HepG2 (cell line): ENCODE results near the gene VTI1B. TPM values are rescaled to one million over a fixed set of nuclear protein-coding genes. Genes with fewer than 3 reads are reported as not detected.
"Not testable (repeated sequence)": the region's sequence is repeated elsewhere in the genome, so short reads cannot be mapped to it uniquely, and the experiment has no call there.

ENCODE experiments used
- ATAC-seq: fragments of 200-7000 bp; cut with Tn5 transposase; 3 replicates; pipeline ENCODE4 v1.9.1; 2020; ENCODE audit warnings: mild to moderate bottlenecking, moderate library complexity
- BruUV-seq: library from RNA; stranded (reverse); fragments of 400-500 nt; replicated peaks from 2 replicates; lab custom pipeline; 2021; lab: Mats Ljungman, UMichigan
- CTCF ChIA-PET: fragments of 300-600 bp; formaldehyde crosslinking; extraction: SDS; loops from one replicate; lab custom pipeline; 2021; ENCODE audit warnings: low total read pairs, inconsistent platforms, low intra/inter-chr PET ratio; lab: Yijun Ruan, JAX
- POLR2A ChIA-PET: fragments of 350-600 bp; sonication (Branson Sonifier 250); formaldehyde crosslinking; loops from one replicate; lab custom pipeline; 2020; ENCODE audit warnings: antibody characterized with exemption, inconsistent platforms; lab: Yijun Ruan, JAX
- DNase-seq: peaks from one replicate; pipeline ENCODE4 v3.0.0-alpha.2; 2015; ENCODE audit warnings: low spot score
- FAIRE-seq: peaks from 3 replicates; lab custom pipeline; 2011; peaks lifted over from hg19 to GRCh38; lab: Jason Lieb, UNC
- H2AFZ ChIP-seq: one replicate; pipeline ENCODE4 v1.6.1; 2011; ENCODE audit warnings: low read length, inconsistent platforms
- H3K27ac ChIP-seq: fragments of 300-600 bp; 3 replicates; pipeline ENCODE4 v1.8.0; 2011; ENCODE audit warnings: mixed run types, mild to moderate bottlenecking, mixed read lengths, low read length, inconsistent platforms; ENCODE audit not compliant: insufficient read depth; ENCODE audit errors: extremely low read length
- H3K27me3 ChIP-seq, 2 experiments: fragments of 200-600 bp in 1 of 2; 2 replicates in 1 of 2; 3 replicates in 1 of 2; pipeline versions ENCODE4 v1.6.0 to v1.8.0; 2011; ENCODE audit warnings: low read length in 2 of 2, mild to moderate bottlenecking in 2 of 2, moderate library complexity in 2 of 2, inconsistent platforms in 1 of 2; ENCODE audit not compliant: insufficient read depth in 2 of 2, control insufficient read depth in 1 of 2
- H3K36me3 ChIP-seq, 2 experiments: fragments of 200-600 bp in 1 of 2; replicated peaks in 1 of 2; 2 replicates in 1 of 2; 3 replicates in 1 of 2; pipeline versions ENCODE4 v1.5.1 to v1.8.0; 2011; ENCODE audit warnings: low read length in 2 of 2, inconsistent platforms in 1 of 2; ENCODE audit not compliant: insufficient read depth in 2 of 2, control insufficient read depth in 1 of 2
- H3K4me1 ChIP-seq: 2 replicates; pipeline ENCODE4 v1.5.1; 2012; ENCODE audit warnings: low read length, inconsistent platforms; ENCODE audit not compliant: insufficient read depth
- H3K4me2 ChIP-seq: 2 replicates; pipeline ENCODE4 v1.6.0; 2011; ENCODE audit warnings: low read depth, low read length, inconsistent platforms
- H3K4me3 ChIP-seq, 3 experiments: fragments of 200-600 bp in 1 of 3; sonication (generic), shearing (Covaris generic) in 1 of 3; replicated peaks in 1 of 3; 2 replicates each; pipeline ENCODE4 v1.5.1; 2011 to 2016; ENCODE audit warnings: low read length in 3 of 3, inconsistent platforms in 2 of 3, low read depth in 2 of 3, mild to moderate bottlenecking in 2 of 3, control low read depth in 1 of 3, mixed read lengths in 1 of 3; ENCODE audit not compliant: insufficient read depth in 1 of 3
- H3K79me2 ChIP-seq: one replicate; pipeline ENCODE4 v1.6.1; 2011; ENCODE audit warnings: low read length, inconsistent platforms; ENCODE audit not compliant: insufficient read depth
- H3K9ac ChIP-seq: 2 replicates; pipeline ENCODE4 v1.6.0; 2011; ENCODE audit warnings: mild to moderate bottlenecking, low read depth, low read length, inconsistent platforms; ENCODE audit not compliant: insufficient read depth
- H3K9me3 ChIP-seq: 2 replicates; pipeline ENCODE4 v1.5.1; 2012; ENCODE audit warnings: mild to moderate bottlenecking, low read length
- H4K20me1 ChIP-seq: 2 replicates; pipeline ENCODE4 v1.6.0; 2011; ENCODE audit warnings: inconsistent platforms, mild to moderate bottlenecking, low read length, moderate library complexity; ENCODE audit not compliant: insufficient read depth
- HOXA3 ChIP-seq: sonication (generic); formaldehyde crosslinking; IDR thresholded peaks from 2 replicates; pipeline ENCODE4 v1.5.0; 2020; ENCODE audit warnings: missing genetic modification reagents
- KDM2A ChIP-seq: sonication (generic); formaldehyde crosslinking; IDR thresholded peaks from 2 replicates; pipeline ENCODE4 v1.4.0; 2020; ENCODE audit warnings: low read depth, missing genetic modification reagents, borderline replicate concordance
- PLRG1 ChIP-seq: fragments of 450-650 bp; conservative IDR thresholded peaks from 2 replicates; pipeline ENCODE4 v1.6.1; 2016
- ZNF629 ChIP-seq: sonication (generic); formaldehyde crosslinking; conservative IDR thresholded peaks from 2 replicates; pipeline ENCODE4 v1.5.0; 2020; ENCODE audit warnings: missing genetic modification reagents
- ZNF770 ChIP-seq: sonication (generic); formaldehyde crosslinking; IDR thresholded peaks from 2 replicates; pipeline ENCODE4 v1.5.0; 2020; ENCODE audit warnings: mild to moderate bottlenecking, missing genetic modification reagents
- WGBS: methylation state at CpG from one replicate; pipeline ENCODE4 v1.1.6; 2017; ENCODE audit warnings: low lambda C conversion rate; 5-methylcytosine and 5-hydroxymethylcytosine counted together
- in situ Hi-C: cut with HindIII; loops from 2 replicates; pipeline ENCODE4 v1.10.0; 2017; ENCODE audit warnings: low pct_unique_long_range_greater_than_20kb; ENCODE audit not compliant: extremely low pct_ligation_motif_present
- intact Hi-C: fragments of 100-400 bp; cut with micrococcal nuclease; formaldehyde crosslinking; loops from one replicate; pipeline ENCODE4 v1.10.0; 2022; ENCODE audit not compliant: unreplicated experiment
- polyA plus RNA-seq, 8 experiments: library from polyadenylated mRNA; depleted of rRNA in 3 of 8; stranded (reverse) in 7 of 8; unstranded in 1 of 8; fragments of >200 nt; fragmentation: Illumina TruSeq in 4 of 8; extraction: Trizol in 4 of 8; gene quantifications; 2 replicates each; pipeline versions ENCODE4 v1.2.1 to v1.2.3, GENCODE V29; 2011 to 2016; ENCODE audit warnings: low read depth in 4 of 8, missing spikeins in 1 of 8, mixed read lengths in 1 of 8; ENCODE audit not compliant: insufficient read depth in 1 of 8
- total RNA-seq, 5 experiments: library from RNA; depleted of rRNA; stranded (reverse); fragments of >200 nt; fragmentation: Illumina TruSeq; extraction: Trizol; gene quantifications; 2 replicates each; pipeline ENCODE4 v1.2.3, GENCODE V29; 2016; ENCODE audit warnings: low read depth in 1 of 5
- TF ChIP-seq, protein P1 (sequence below): sonication (generic); formaldehyde crosslinking; conservative IDR thresholded peaks from 2 replicates; pipeline ENCODE4 v1.8.1; 2023; ENCODE audit warnings: missing genetic modification reagents
- TF ChIP-seq, protein P2 (sequence below): sonication (generic); formaldehyde crosslinking; IDR thresholded peaks from 2 replicates; pipeline ENCODE4 v1.9.0; 2021; ENCODE audit warnings: missing genetic modification reagents, mild to moderate bottlenecking, borderline replicate concordance

Gene VTI1B
- total and polyA plus RNA-seq, 2 of the 13 experiments (the other 11 are each of a cell fraction or from before 2014, with no cell fraction given) = 39.0 to 103 TPM

DNA sequence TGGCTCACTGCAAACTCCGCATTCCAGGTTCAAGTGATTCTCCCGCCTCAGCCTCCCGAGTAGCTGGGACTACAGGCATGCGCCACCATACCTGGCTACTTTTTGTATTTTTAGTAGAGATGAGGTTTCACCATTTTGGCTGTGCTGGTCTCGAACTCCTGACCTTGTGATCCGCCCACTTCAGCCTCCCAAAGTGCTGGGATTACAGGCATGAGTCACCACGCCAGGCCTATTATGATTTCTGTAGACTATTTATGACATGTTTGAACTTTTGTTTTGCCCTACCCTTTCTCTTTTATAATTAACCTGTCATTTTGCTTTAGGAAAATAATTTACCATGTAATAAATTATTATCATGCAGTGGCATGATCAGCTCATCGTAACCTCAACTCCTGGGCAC, 27.1 kb upstream of the VTI1B start, which contains the start of gene RDH12:
TSS of gene RDH12 (plus strand) at position 395 of the 400 bp plus-strand sequence. CDS start 20,757 bp downstream, outside the sequence.
- not testable (repeated sequence) for H3K27ac ChIP-seq

DNA sequence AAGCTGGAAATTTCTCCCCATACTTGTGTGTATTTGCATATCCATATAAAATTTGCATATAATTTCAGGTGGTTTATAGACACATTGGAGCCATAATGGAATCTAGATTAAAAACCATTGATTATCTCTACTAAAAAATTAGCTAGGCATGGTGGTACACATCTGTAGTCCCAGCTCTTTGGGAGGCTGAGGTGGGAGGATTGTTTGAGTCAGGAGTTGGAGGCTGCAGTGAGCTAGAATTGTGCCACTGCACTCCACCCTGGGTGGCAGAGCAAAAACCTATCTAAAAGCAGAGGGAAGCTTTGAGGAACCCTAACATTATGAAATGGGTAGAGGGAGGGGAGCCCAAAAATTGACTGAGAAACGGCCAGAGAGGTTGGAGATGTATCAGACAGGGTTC, 23.7 kb upstream of the VTI1B start:
- no peak overlapping the region for H3K4me3 ChIP-seq
- H3K27ac ChIP-seq = no peak overlapping the region
- no peak for DNase-seq
- 0% methylated on average over 1 of the region's 1 CpG for WGBS
- no peak for ATAC-seq
- POLR2A ChIA-PET = interaction anchor here (0.8 to 1.2 kb wide), 3 partner anchors 23 to 98 kb away, joined by 3 to 5 read pairs (median 4); partner anchors contain the start of gene PIGH
- H3K27me3 ChIP-seq = no peaks in the 10 kb centered on the region; a peak in 1 of 5 replicates
- no peak for FAIRE-seq
- TF ChIP-seq PLRG1 (no peak), ZNF629 (CRISPR knock-in tag) (peak; percentile 67), HOXA3 (CRISPR knock-in tag) (no peak), ZNF770 (peak; percentile 94), KDM2A (CRISPR knock-in tag) (no peak)
- TF ChIP-seq, protein P1, sequence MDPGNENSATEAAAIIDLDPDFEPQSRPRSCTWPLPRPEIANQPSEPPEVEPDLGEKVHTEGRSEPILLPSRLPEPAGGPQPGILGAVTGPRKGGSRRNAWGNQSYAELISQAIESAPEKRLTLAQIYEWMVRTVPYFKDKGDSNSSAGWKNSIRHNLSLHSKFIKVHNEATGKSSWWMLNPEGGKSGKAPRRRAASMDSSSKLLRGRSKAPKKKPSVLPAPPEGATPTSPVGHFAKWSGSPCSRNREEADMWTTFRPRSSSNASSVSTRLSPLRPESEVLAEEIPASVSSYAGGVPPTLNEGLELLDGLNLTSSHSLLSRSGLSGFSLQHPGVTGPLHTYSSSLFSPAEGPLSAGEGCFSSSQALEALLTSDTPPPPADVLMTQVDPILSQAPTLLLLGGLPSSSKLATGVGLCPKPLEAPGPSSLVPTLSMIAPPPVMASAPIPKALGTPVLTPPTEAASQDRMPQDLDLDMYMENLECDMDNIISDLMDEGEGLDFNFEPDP (CRISPR knock-in tag) = no peak
- TF ChIP-seq, protein P2, sequence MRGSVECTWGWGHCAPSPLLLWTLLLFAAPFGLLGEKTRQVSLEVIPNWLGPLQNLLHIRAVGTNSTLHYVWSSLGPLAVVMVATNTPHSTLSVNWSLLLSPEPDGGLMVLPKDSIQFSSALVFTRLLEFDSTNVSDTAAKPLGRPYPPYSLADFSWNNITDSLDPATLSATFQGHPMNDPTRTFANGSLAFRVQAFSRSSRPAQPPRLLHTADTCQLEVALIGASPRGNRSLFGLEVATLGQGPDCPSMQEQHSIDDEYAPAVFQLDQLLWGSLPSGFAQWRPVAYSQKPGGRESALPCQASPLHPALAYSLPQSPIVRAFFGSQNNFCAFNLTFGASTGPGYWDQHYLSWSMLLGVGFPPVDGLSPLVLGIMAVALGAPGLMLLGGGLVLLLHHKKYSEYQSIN (CRISPR knock-in tag) = no peak
- TF ChIP-seq, all 625 proteins: peak for 2
- Histone ChIP-seq H3K4me2 (peak overlapping the region; percentile 21; the same call in 1 of the 2 replicates), H3K9ac (no peak overlapping the region), H3K79me2 (peaks cover 20% of the 10 kb centered on the region), H3K4me1 (peaks cover 47% of the 10 kb centered on the region), H3K36me3 (peaks cover 0 to under 1% of the 10 kb centered on the region in 2 experiments; a peak in 1 of 5 replicates), H3K9me3 (no peaks in the 10 kb centered on the region), H4K20me1 (peaks cover under 1% of the 10 kb centered on the region), H2AFZ (no peak overlapping the region)
- intact Hi-C loops = no loop called here
- CTCF ChIA-PET = no interaction called here
- in situ Hi-C loops = no loop called here
- BruUV-seq = no TSS peak

More for the DNA sequence above, 27.1 kb upstream of the VTI1B start, which contains the start of gene RDH12:
- H3K4me1 ChIP-seq = peaks cover 47% of the 10 kb centered on the region
- H2AFZ ChIP-seq, H3K9ac ChIP-seq, BruUV-seq, H3K9me3 ChIP-seq, FAIRE-seq, ATAC-seq, H3K4me3 ChIP-seq, H4K20me1 ChIP-seq, H3K79me2 ChIP-seq, DNase-seq, H3K4me2 ChIP-seq, POLR2A ChIA-PET, H3K27me3 ChIP-seq, H3K36me3 ChIP-seq: not testable (repeated sequence)
- in situ Hi-C loops = loop anchor here (5.0 to 10.0 kb wide), 3 partner anchors 34 to 117 kb away; partner anchors contain the start of gene ARG2
- CTCF ChIA-PET = interaction anchor here (1.1 kb wide), 1 partner anchor 82 kb away, joined by 3 read pairs; the partner anchor contains the start of gene ARG2
- intact Hi-C loops = loop anchor here (10.0 kb wide), 3 partner anchors 63 to 277 kb away; no protein-coding TSS in a partner anchor
- 79% methylated on average over 8 of the region's 8 CpGs for WGBS
